Stimulated activated CD8-positive, alpha-beta memory T cell treated with anti-CD3 and anti-CD28 coated beads, Interleukin-12 subunit alpha, Interleukin-12 subunit beta, amount 100 ng/mL, for 24 hours (primary cell): ENCODE results near the gene COA7.
"Not testable (repeated sequence)": the region's sequence is repeated elsewhere in the genome, so short reads cannot be mapped to it uniquely, and the experiment has no call there.

Experiments used
- DNase-seq: peaks from one replicate; pipeline ENCODE4 v3.0.0-alpha.2; 2020; ENCODE audit errors: extremely low read depth

Gene COA7

DNA sequence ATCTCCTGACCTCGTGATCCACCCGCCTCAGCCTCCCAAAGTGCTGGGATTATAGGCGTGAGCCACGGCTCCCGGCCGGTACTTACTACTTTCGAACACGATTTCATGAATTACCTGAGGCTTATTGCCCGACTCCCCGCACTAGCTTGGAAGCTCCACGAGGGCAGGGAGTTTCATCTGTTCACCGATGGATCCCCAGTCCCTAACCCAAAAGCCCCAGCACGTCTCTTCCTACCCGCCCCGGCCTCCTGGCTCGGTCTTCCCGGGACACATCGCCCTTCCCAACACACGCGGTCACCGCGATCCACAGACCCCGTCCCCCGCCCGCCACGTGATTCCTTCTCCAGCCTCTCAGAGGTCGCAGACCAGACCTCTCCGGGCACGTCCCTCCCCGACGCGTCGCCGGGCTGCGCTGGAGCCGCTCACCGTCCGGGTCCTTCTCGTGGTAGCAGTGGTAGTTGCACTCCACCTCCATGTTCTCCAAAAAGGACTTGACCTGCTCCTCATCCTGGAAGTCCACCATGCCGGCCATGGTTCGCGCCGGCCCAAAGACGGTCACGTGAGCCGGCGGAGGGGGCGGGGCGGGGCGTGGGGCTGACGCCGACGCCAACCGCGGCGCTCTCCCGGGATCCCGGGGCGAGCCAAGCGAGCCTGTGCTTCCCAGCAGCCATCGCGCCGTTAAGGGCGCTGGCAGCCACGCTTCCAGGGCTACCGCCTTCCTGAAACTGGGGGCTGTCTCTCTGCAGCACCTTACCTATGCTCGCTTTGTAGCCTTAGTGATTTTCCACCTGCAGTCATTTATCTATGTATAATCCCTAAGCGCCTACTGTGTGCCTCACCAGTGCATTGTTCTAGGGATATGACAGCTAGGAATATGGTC lies at the start of gene COA7:
COA7 (minus strand) TSS at position 553 of the 880 bp plus-strand sequence; CDS start at position 532, 21 bp downstream.
- peak; percentile 47 for DNase-seq

DNA sequence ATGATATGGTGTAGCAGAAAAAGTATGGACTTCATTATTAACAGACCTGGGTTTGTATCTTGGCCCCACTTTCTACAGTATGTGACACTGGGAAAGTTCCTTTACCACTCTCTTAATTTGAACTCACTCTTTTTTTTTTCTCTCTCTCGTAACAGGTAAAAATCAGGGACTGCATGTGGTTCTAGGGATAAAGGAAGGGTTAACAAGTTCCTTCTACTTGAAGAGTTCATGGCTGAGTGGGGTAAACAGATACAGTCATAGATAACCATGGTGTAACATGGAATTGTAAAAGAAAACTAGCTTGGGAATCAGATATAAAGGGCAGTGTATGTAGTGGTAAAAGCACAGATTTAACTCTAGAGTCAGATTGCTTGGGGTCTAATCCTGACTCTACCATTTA lies 49.3 kb upstream of the COA7 start:
- no peak for DNase-seq

DNA sequence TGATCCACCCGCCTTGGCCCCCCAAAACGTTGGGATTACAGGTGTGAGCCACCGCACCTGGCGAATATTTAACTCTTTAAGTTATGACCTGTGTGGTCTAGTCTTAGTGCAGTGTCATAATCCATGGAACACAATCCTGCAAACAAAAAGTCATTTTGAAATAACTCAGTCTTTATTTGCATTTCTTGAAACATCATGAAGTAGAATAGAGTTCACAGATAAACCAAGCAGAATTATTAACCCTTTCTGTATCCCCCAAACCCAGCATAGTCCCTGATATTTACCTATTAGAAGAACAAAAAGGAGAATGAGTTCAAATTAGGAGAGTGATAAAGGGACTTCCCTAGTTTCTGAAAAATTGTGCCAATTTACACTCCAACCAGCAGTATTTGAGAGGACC lies 48.0 kb upstream of the COA7 start:
- DNase-seq: no peak

DNA sequence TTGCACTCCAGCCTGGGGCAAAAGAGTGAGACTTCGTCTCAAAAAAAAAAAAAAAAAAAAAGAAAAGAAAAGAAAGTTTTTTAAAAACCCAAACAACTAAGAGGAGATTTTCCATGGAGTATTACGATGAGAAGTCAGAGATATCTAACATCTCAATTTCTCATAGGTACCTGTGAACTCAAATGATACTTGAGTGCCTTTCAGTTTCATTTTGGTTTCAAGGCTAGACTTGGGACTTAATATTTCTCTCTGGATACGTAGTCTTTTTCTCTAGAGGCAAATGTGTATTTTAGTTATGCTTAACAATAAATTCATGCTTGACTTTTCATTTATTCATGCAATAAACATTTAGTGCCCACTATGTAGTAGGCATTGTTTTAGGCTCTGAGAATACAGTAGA lies 43.1 kb upstream of the COA7 start:
- DNase-seq: no peak

DNA sequence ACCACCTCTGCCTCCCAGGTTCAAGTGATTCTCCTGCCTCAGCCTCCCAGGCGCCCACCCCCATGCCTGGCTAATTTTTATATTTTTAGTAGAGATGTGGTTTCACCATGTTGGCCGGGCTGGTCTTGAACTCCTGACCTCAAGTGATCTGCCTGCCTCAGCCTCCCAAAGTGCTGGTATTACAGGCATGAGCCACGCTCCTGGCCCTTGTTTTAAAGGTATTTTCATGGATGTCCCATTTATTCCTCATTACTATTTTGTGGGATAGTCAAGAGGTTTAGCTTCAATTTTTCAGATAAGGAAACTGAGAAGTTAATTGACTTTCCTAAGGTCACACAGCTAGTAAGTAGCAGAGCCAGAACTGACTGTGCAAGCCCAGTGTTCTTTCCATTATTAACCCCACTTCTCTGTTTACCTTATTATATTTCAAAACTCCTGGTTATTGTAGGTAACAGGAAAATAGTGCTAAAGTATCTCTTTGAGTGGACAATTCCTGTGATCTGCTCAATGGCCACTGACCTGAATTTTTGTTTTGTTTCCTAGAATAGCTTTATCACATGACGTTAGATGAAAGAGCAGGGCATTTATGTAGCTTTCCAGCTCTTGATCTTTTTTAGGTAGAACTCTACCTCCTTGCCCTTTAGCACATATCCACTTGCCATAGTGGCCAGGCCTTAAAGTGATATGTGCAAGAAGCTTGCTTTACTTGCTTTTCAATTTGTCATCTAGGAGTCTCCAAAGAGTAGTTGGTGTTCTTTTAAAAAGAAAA lies 41.7 kb upstream of the COA7 start:
- DNase-seq: no peak

DNA sequence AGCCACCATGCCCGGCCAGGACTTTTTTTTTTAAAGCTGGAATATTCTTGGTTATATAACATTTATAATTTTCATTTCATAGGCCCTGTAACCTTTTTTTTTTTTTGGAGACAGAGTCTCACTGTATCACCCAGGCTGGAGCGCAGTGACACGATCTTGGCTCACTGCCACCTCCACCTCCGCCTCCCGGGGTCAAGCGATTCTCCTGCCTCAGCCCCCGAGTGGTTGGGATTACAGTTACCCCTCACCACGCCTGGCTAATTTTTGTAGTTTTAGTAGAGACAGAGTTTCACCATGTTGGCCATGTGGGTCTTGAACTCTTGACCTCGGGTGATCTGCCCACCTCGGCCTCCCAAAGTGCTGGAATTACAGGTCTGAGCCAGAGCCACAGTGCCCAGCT lies 40.7 kb upstream of the COA7 start:
- DNase-seq: no peak

DNA sequence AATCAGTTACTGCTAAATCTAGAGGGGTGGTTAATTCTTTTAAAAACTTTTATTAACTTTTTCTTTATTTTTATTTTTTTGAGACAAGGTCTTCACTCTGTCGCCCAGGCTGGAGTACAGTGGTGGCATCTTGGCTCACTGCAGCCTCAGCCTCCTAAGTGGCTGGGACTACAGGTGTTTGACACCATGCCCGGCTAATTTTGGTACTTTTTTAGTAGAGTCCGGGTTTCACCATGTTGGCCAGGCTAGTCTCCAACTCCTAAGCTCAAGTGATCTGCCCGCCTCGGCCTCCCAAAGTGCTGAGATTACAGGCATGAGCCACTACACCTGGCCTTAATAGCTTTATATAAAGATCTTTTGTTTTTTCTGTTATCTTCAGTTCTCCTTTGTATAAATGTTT lies 40.0 kb upstream of the COA7 start:
- no peak for DNase-seq

DNA sequence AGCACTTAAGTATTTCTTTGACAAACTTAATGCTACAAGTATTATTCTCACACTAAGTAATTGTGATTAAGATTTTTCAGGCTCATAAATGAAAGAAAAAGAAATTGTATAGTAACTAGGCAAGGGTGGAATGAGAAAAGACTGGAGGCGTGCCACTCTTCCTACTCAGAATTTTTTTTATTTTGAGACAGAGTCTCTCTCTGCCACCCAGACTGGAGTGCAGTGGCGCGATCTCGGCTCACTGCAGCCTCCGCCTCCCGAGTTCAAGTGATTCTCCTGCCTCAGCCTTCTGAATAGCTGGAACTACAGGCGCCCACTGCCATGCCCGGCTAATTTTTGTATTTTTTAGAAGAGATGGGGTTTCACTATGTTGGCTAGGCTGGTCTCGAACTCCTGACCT lies 37.2 kb upstream of the COA7 start:
- DNase-seq: not testable (repeated sequence)

DNA sequence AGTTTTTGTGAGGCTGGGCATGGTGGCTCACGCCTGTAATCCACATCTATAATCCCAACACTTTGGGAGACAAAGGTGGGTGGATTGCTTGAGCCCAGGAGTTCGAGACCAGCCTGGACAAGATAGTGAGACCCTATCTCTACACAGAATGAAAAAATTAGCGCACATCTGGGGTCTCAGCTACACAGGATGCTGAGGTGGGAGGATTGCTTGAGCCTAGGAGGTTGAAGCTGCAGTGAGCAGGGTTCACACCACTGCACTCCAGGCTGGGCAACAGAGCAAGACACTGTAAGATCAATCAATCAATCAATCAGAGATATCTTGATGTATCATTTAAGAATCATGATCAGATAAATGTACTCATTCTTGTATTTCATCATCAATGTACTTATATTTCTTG lies 35.2 kb upstream of the COA7 start:
- no peak for DNase-seq

DNA sequence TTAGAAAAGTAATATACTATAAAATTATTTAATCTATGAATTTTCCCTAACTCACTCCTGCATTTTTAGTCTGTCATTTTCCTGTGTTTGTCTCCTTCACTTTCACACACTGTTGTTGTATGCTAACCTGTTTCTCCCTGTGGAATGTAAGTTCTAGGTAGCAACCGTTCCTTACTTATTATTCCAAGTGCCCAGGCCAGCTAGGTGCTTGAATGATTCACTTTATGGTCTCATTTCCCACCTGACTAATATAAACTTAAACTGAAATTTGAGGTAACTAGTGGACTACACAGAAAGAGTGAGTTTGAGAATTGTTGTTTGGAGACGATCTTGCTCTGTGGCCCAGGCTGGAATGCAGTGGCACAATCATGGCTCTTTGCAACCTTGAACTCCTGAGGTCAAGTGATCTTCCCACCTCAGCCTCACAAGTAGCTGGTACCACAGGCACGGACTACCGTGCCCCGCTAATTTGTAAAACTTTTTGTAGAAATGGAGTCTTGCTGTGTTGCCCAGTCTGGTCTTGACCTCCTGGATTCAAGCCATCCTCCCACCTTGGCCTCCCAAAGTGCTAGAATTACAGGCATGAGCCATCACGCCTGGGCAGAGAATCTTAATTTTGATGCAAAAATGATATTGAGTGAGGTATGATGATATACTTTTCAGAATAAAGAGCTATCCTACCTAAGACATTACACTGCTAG lies 30.0 kb upstream of the COA7 start:
- no peak for DNase-seq

DNA sequence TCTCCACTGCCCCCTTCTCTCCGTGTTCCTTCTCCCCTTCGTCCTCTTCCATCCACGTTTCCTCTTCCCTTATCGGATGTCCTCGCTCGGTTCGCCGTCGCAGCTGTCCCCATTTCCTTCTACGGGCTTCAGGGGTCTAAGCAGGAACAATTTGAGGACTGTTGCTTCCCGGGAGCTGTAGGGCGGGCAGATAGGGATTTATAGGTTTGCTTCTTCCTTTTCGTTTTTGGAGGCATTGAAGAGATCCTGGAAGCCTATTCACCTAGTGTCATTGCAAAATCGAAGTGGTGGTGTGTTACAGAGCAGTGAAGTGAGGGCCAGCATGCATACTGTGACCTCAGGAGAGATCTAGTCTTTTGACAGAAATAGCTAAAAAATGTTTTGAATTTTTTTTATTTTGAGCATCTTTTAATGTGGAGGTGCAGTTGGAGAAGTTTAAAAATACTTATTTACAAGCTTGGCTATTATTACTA lies 29.0 kb upstream of the COA7 start:
- DNase-seq: no peak

DNA sequence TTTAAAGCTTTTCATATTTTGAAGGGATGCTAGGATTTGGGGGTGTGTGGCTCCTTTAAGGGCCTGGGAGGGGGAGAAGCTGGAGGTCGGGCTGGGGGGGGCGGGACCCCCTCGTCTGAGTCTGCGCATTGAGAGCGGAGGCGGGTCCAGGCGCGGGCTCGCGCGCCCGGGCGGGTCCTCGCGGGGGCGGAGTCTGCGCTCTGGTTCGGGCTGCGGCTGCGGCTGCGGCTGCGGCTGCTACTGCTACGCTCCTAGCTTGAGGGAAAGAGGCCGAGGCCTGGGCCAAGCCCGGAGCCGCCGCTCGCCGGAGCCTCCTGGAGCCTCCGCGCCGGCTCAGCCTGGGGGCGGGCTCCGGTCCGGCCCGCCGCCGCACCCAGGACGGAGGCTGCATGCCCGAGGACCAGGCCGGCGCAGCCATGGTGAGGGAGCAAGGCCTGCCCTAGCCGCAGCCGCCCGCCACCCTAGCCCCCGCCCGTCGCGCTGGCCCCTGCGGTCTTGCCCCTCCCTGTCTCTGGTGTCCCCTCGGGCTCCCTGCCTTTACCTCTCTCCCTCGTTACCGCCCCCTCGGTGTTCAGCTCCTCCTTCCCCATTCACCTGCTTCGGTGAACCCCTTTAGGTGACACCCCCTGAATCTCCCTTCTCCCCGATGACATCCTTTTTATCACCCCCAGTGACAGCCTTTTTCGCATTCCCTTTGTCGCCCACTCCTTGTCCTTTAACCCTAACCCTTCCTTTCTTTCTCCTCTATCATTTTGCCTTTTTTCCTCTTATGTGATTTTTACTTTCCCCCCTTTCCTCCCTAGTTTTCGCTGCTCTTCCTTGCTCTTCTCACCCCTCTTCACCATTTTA lies 28.3 kb upstream of the COA7 start, which contains the start of gene ZYG11B:
ZYG11B (plus strand) TSS at position 189 of the 849 bp plus-strand sequence; CDS start at position 390, 201 bp downstream.
- peak; percentile 73 for DNase-seq

DNA sequence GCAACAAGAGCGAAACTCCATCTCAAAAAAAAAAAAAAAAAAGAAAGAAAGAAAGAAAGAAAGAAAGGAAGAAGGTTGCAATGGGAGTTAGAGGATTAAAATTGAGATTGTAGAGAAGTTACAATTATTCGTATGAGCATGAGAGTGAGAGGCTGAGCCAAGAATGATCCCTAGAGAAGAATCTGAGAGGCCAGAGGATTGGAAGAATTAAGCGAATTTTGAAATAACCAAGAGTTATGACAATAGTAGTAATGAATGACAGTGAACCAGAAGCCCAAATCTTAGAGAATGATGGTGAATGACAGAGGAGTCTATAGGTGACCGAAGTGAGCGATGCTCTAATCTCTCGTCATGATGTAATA lies 27.7 kb upstream of the COA7 start:
- no peak for DNase-seq

DNA sequence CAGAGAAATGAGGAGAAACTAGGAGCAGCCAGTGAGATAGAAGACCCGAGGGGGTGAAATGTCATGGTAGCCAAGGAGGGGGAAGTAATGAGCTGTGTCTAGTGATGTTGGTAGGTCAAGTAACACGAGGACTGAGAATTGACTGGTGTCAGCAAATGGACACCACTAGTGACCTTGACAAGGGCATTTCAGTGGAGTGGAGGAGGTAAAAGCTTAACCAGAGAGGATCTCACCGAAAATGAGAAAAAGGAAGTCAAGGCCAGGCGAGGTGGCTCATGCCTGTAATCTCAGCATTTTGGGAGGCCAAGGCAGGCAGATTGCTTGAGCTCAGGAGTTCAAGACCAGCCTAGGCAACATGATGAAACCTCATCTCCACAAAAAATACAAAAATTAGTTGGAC lies 25.1 kb upstream of the COA7 start:
- DNase-seq: no peak

DNA sequence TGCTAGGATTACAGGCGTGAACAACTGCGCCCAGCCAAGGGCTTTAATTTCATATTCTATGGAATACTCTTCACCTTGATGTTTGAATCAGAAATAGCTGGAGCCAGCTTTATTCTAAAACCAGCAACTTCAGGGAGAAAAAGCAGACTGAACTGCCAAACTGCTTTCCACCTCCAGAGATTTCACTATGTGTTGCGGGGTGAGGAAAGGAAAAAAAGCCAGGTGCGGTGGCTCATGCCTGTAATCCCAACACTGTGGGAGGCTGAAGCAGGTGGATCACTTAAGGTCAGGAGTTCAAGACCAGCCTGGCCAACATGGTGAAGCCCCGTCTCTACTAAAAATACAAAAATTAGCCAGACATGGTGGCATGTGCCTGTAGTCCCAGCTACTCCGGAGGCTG lies 17.1 kb upstream of the COA7 start:
- DNase-seq: not testable (repeated sequence)

DNA sequence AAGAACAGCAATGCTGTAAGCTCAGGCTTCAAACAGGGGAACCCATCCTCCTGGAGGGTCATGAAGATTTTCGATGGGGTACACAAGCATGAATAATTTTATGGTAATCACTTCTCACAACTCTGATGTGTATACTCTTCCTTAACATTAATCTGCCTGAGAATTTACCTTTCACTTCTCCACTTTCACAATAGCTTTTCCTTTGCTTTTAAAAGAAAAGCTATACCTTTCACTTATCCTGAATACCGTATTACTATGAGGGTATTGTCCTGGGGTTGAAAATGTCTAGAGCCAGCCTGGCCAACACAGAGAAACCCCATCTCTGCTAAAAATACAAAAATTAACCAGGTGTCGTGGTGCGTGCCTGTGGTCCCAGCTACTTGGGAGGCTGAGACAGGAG lies 15.4 kb upstream of the COA7 start:
- no peak for DNase-seq

DNA sequence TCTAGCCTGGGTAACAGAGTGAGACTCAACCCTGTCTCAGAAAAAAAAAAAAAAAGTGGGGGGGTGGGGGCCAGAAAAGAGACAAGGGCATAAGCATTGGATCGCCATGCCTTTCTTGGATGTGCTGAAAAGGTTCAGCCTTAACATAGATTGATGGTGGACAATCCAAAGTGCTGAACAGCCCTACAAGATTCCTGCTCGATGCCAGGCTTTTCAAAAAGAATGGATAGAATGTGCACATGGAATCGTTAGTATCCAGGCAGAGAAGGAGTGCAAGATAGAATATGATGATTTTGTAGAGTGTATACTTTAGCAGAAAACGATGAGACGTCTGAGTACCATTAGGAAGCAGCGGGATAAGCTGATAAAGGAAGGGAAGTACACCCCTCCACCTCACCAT lies 10.9 kb upstream of the COA7 start:
- DNase-seq: no peak

DNA sequence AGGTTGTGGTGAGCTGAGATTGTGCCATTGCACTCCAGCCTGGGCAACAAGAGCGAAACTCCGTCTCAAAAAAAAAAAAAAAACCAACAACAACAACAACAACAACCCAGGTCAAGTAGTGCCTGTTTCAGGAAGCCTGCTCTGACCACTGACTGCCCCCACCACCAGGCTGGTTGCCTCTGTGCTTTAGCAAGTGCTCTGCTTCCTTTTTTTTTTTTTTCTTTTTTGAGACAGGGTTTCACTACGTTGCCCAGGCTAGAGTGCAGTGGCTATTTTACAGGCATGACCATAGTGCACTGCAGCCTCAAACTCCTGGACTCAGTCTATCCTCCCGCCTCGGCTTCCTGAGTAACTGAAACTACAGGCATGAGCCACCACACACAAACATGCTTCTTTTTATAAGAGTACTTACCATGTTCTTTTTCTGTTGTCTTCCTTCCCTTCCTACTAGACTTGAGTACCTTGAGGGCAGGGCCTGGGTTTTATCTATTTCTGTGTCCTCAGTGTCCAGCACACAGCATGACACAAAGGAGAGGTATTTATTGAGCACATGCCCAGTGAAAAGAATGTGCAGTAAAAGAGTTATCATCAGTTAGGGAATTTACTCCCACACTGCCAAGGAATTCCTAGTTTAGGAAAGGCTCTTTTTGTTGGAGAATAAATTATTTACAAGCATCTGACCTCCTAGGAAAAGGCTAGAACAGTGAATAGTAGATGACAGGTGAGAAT lies 9.9 kb upstream of the COA7 start:
- no peak for DNase-seq

DNA sequence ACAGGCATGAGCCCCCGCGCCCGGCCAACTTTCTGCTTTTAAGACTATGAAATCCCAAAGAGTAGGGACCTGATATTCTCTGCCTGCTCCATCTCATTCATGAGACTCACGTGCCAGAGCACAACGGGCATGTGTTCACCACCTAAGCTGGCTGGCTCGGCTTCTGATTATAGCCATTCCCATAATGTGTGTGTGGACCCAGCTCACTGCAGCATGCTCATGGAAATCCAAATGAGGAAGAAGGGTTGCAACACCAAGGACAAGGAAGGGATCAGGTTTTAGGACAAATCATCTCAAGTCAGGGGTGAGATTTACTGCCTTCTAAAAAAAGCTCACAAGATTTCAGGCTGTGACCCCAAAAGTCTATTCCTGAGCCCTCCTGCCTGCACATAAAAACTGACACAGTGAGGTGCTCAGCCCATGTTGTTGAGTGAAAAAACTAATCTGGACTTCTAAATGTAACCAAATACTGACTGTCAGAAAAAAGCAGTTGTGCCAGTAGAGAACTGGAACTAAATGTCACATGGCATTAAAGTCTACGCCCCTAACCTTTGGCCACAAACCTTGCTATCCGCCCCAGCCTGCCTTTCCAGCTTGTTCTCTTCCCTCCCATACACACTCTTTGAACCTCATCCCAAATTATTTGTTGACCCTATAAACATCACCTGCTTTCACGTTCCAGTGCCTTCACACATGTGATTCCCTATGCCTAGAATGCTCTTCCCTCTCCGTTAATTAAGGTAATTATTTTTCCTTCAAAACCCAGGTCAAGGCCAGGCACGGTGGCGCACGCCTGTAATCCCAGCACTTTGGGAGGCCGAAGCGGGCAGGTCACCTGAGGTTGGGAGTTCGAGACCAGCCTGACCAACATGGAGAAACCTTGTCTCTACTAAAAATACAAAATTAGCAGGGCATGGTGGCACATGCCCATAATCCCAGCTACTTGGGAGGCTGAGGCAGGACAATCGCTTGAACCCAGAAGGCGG lies 9.1 kb upstream of the COA7 start:
- no peak for DNase-seq
